ENCODE data around the gene MYL5. TPM values are rescaled to one million over a fixed set of nuclear protein-coding genes. Genes with fewer than 3 reads are reported as not detected.

The MYL5 gene
- total RNA-seq, 1 experiment from 2014 or later, result 17.1 TPM

- Mint-ChIP-seq H3K27me3 (ENCODE audit: insufficient read depth, unreplicated experiment) (peaks cover 3% of the 10 kb centered on the region), H3K4me3 (ENCODE audit: unreplicated experiment) (no peak overlapping the region), H3K36me3 (ENCODE audit: insufficient read depth, unreplicated experiment) (no peaks in the 10 kb centered on the region), H3K4me1 (ENCODE audit: low read depth, unreplicated experiment) (no peaks in the 10 kb centered on the region), H3K27ac (ENCODE audit: unreplicated experiment) (no peak overlapping the region), H3K9me3 (ENCODE audit: unreplicated experiment) (peaks cover 10% of the 10 kb centered on the region)
- H3K9me3 ChIP-seq, result no peaks in the 10 kb centered on the region
- no peaks in the 10 kb centered on the region for H3K4me1 ChIP-seq
- H3K27me3 ChIP-seq (replicated peaks; ENCODE audit: control insufficient read depth, insufficient read depth, low read length), result no peaks in the 10 kb centered on the region
- no peak overlapping the region for H3K4me3 ChIP-seq (ENCODE audit: low read depth, low read length)
- POLR2A ChIA-PET, result no interaction called here
- CTCF ChIA-PET, result no interaction called here
- intact Hi-C loops (cut with micrococcal nuclease; ENCODE audit: unreplicated experiment), result no loop called here
- no TSS peak for BruUV-seq (replicated peaks)
- no peaks in the 10 kb centered on the region for H3K36me3 ChIP-seq (ENCODE audit: control insufficient read depth, insufficient read depth, low read length)
- TF ChIP-seq, protein P1, sequence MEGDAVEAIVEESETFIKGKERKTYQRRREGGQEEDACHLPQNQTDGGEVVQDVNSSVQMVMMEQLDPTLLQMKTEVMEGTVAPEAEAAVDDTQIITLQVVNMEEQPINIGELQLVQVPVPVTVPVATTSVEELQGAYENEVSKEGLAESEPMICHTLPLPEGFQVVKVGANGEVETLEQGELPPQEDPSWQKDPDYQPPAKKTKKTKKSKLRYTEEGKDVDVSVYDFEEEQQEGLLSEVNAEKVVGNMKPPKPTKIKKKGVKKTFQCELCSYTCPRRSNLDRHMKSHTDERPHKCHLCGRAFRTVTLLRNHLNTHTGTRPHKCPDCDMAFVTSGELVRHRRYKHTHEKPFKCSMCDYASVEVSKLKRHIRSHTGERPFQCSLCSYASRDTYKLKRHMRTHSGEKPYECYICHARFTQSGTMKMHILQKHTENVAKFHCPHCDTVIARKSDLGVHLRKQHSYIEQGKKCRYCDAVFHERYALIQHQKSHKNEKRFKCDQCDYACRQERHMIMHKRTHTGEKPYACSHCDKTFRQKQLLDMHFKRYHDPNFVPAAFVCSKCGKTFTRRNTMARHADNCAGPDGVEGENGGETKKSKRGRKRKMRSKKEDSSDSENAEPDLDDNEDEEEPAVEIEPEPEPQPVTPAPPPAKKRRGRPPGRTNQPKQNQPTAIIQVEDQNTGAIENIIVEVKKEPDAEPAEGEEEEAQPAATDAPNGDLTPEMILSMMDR (IDR thresholded peaks at IDR 0.05; ENCODE audit: insufficient read depth in 1 of 2, low read depth in 1 of 2, low read length in 1 of 2, severe bottlenecking in 1 of 2, unreplicated experiment in 1 of 2), result no peak
- DNase-seq, result no peak
Observed at GRCh38 chr4:649293-649625, 25.1 kb upstream of the MYL5 start.

DNA sequence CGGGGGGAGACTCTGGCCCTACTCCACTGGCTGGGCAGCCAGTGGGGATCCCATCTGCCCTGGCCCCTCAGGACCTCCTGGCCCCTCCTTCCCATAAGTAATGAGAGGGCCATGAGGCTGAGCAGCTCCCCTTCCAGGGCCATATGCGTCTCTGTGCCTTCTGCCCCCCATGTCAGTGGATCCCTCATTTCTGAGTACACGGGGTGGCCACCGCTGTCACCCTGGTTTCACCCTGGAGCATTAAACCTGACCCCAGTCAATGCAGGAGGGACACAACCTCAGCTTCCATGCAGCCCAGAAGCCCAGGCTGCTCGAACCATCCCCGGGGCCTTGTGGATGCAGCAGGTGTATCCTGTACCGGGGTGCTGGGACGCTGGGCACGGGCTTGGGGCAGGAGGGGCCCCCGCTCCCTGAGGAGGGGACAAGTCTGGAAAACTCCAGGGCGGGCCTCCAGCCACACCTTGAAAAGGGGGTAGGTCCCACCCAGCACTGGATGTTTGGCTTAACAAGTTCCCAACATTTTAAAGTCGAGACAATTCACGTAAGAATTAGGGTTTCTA is 24.5 kb upstream of the MYL5 start:
- BruUV-seq (replicated peaks), result no TSS peak
- POLR2A ChIA-PET, result no interaction called here
- TF ChIP-seq, protein P1 (IDR thresholded peaks at IDR 0.05; ENCODE audit: insufficient read depth in 1 of 2, low read depth in 1 of 2, low read length in 1 of 2, severe bottlenecking in 1 of 2, unreplicated experiment in 1 of 2), result no peak

GRCh38 chr4:650461-650860 is 23.9 kb upstream of the MYL5 start:
- Mint-ChIP-seq H3K36me3 (ENCODE audit: insufficient read depth, unreplicated experiment) (no peaks in the 10 kb centered on the region), H3K27me3 (ENCODE audit: insufficient read depth, unreplicated experiment) (peaks cover 3% of the 10 kb centered on the region), H3K4me1 (ENCODE audit: low read depth, unreplicated experiment) (no peaks in the 10 kb centered on the region), H3K4me3 (ENCODE audit: unreplicated experiment) (no peak overlapping the region), H3K9me3 (ENCODE audit: unreplicated experiment) (peaks cover 6% of the 10 kb centered on the region), H3K27ac (ENCODE audit: unreplicated experiment) (no peak overlapping the region)
- Histone ChIP-seq H3K4me1 (no peaks in the 10 kb centered on the region), H3K4me3 (ENCODE audit: low read depth, low read length) (no peak overlapping the region), H3K36me3 (ENCODE audit: control insufficient read depth, insufficient read depth, low read length) (no peaks in the 10 kb centered on the region), H3K27me3 (replicated peaks; ENCODE audit: control insufficient read depth, insufficient read depth, low read length) (no peaks in the 10 kb centered on the region), H3K9me3 (no peaks in the 10 kb centered on the region)
- DNase-seq, result no peak
- intact Hi-C loops (cut with micrococcal nuclease; ENCODE audit: unreplicated experiment), result no loop called here
- ChIA-PET CTCF (no interaction called here), POLR2A (no interaction called here)
- no TSS peak for BruUV-seq (replicated peaks)
- TF ChIP-seq, protein P1 (IDR thresholded peaks at IDR 0.05; ENCODE audit: insufficient read depth in 1 of 2, low read depth in 1 of 2, low read length in 1 of 2, severe bottlenecking in 1 of 2, unreplicated experiment in 1 of 2), result no peak

More for the DNA sequence above, 24.5 kb upstream of the MYL5 start:
- Mint-ChIP-seq H3K27me3 (ENCODE audit: insufficient read depth, unreplicated experiment) (peaks cover 3% of the 10 kb centered on the region), H3K36me3 (ENCODE audit: insufficient read depth, unreplicated experiment) (no peaks in the 10 kb centered on the region), H3K27ac (ENCODE audit: unreplicated experiment) (no peak overlapping the region), H3K9me3 (ENCODE audit: unreplicated experiment) (peaks cover 10% of the 10 kb centered on the region), H3K4me3 (ENCODE audit: unreplicated experiment) (no peak overlapping the region), H3K4me1 (ENCODE audit: low read depth, unreplicated experiment) (no peaks in the 10 kb centered on the region)
- H3K4me1 ChIP-seq, result no peaks in the 10 kb centered on the region
- no peaks in the 10 kb centered on the region for H3K9me3 ChIP-seq
- intact Hi-C loops (cut with micrococcal nuclease; ENCODE audit: unreplicated experiment), result no loop called here
- DNase-seq, result no peak
- H3K4me3 ChIP-seq (ENCODE audit: low read depth, low read length), result no peak overlapping the region
- H3K27me3 ChIP-seq (replicated peaks; ENCODE audit: control insufficient read depth, insufficient read depth, low read length), result no peaks in the 10 kb centered on the region
- CTCF ChIA-PET, result no interaction called here
- no peaks in the 10 kb centered on the region for H3K36me3 ChIP-seq (ENCODE audit: control insufficient read depth, insufficient read depth, low read length)

Data from Caco-2 (cell line).